SK-N-SH (cell line): ENCODE data around the gene PIK3R1. TPM values are rescaled to one million over a fixed set of nuclear protein-coding genes. Genes with fewer than 3 reads are reported as not detected.

Experiments
- CTCF ChIA-PET: fragments of 300-600, 350-600 bp; formaldehyde crosslinking; extraction: SDS; loops from one replicate; lab custom pipeline; 2021; lab: Yijun Ruan, JAX
- POLR2A ChIA-PET: fragments of 350-600 bp; sonication (Branson Sonifier 250); formaldehyde crosslinking; extraction: SDS; loops from one replicate; lab custom pipeline; 2020; ENCODE audit warnings: antibody characterized with exemption, inconsistent platforms; lab: Yijun Ruan, JAX
- DNase-seq: peaks from one replicate; pipeline ENCODE4 v3.0.0; 2012
- H2AFZ ChIP-seq: fragments of 200-600 bp; sonication (generic); 2 replicates; pipeline ENCODE4 v1.8.1; 2016; ENCODE audit warnings: antibody characterized with exemption, mild to moderate bottlenecking, low read depth
- H3F3A ChIP-seq: fragments of 200-600 bp; sonication (generic); replicated peaks from 2 replicates; pipeline ENCODE3; 2016; ENCODE audit warnings: antibody characterized with exemption, mild to moderate bottlenecking; ENCODE audit not compliant: insufficient read depth
- H3K27ac ChIP-seq, 2 experiments: fragments of 200-500 bp in 1 of 2; fragments of 200-600 bp in 1 of 2; sonication (Bioruptor generic) in 1 of 2; sonication (generic), shearing (Covaris generic) in 1 of 2; 2 replicates each; pipeline versions ENCODE4 v1.5.1 to v1.6.1; 2014 to 2016; ENCODE audit warnings: low read depth in 2 of 2, inconsistent platforms in 1 of 2, low read length in 1 of 2, mild to moderate bottlenecking in 1 of 2, mixed read lengths in 1 of 2
- H3K27me3 ChIP-seq: fragments of 200-600 bp; sonication (generic), shearing (Covaris generic); 2 replicates; pipeline ENCODE4 v1.6.1; 2016; ENCODE audit warnings: mixed run types; ENCODE audit not compliant: insufficient read depth
- H3K36me3 ChIP-seq, 2 experiments: fragments of 200-500 bp in 1 of 2; fragments of 200-600 bp in 1 of 2; sonication (Bioruptor generic) in 1 of 2; sonication (generic) in 1 of 2; replicated peaks in 1 of 2; 2 replicates each; pipeline versions ENCODE3 to v1.5.1; 2014 to 2016; ENCODE audit warnings: low read length in 1 of 2, mild to moderate bottlenecking in 1 of 2; ENCODE audit not compliant: insufficient read depth in 2 of 2, control insufficient read depth in 1 of 2
- H3K4me1 ChIP-seq, 2 experiments: fragments of 200-500 bp in 1 of 2; fragments of 200-600 bp in 1 of 2; sonication (Bioruptor generic) in 1 of 2; sonication (generic), shearing (Covaris generic) in 1 of 2; 2 replicates each; pipeline versions ENCODE4 v1.5.1 to v1.6.1; 2014 to 2016; ENCODE audit warnings: low read depth in 1 of 2, low read length in 1 of 2, mixed run types in 1 of 2; ENCODE audit not compliant: insufficient read depth in 2 of 2, control insufficient read depth in 1 of 2
- H3K4me2 ChIP-seq: fragments of 200-600 bp; sonication (generic), shearing (Covaris generic); 2 replicates; pipeline ENCODE4 v1.6.1; 2017; ENCODE audit warnings: mixed run types
- H3K4me3 ChIP-seq, 2 experiments: fragments of 200-500 bp in 1 of 2; fragments of 200-600 bp in 1 of 2; sonication (Bioruptor generic) in 1 of 2; sonication (generic), shearing (Covaris generic) in 1 of 2; 2 replicates each; pipeline versions ENCODE4 v1.5.1 to v1.8.1; 2014 to 2016; ENCODE audit warnings: low read depth in 2 of 2, inconsistent platforms in 1 of 2, low read length in 1 of 2, mild to moderate bottlenecking in 1 of 2, mixed read lengths in 1 of 2, moderate library complexity in 1 of 2
- H3K79me2 ChIP-seq: fragments of 200-600 bp; sonication (generic); 2 replicates; pipeline ENCODE4 v1.8.1; 2017; ENCODE audit warnings: mild to moderate bottlenecking; ENCODE audit not compliant: insufficient read depth
- H3K9ac ChIP-seq: fragments of 200-600 bp; sonication (generic); 2 replicates; pipeline ENCODE4 v1.6.1; 2017; ENCODE audit warnings: mixed run types
- H3K9me2 ChIP-seq: fragments of 200-600 bp; sonication (generic); 2 replicates; pipeline ENCODE4 v1.6.1; 2017; ENCODE audit warnings: mixed run types
- H3K9me3 ChIP-seq: fragments of 200-600 bp; sonication (generic); 2 replicates; pipeline ENCODE4 v1.6.1; 2017; ENCODE audit warnings: mixed run types, mild to moderate bottlenecking, moderate library complexity
- H4K20me1 ChIP-seq: fragments of 200-600 bp; sonication (generic); 2 replicates; pipeline ENCODE4 v1.6.1; 2017; ENCODE audit warnings: mild to moderate bottlenecking, mixed run types; ENCODE audit not compliant: insufficient read depth
- ELF1 ChIP-seq: IDR thresholded peaks from 2 replicates; pipeline ENCODE4 v1.4.0; 2012
- EZH2phosphoT487 ChIP-seq: fragments of 200-600 bp; sonication (generic); IDR thresholded peaks from 2 replicates; pipeline ENCODE4 v1.6.1; 2017; ENCODE audit warnings: low read depth, mixed run types, mild to moderate bottlenecking, antibody characterized with exemption, moderate library complexity, borderline replicate concordance
- FOSL2 ChIP-seq: IDR thresholded peaks from 2 replicates; pipeline ENCODE4 v1.4.0; 2012; ENCODE audit warnings: low read depth, mild to moderate bottlenecking, moderate library complexity, borderline replicate concordance
- FOXJ3 ChIP-seq: sonication (generic); formaldehyde crosslinking; IDR thresholded peaks from 2 replicates; pipeline ENCODE4 v1.5.1; 2020; ENCODE audit warnings: mild to moderate bottlenecking, missing genetic modification reagents
- FOXM1 ChIP-seq: IDR thresholded peaks from 2 replicates; pipeline ENCODE4 v1.4.0; 2012; ENCODE audit warnings: low read depth, mild to moderate bottlenecking
- GABPA ChIP-seq: IDR thresholded peaks from 2 replicates; pipeline ENCODE4 v1.4.0; 2012; ENCODE audit warnings: low read depth, mild to moderate bottlenecking
- JUND ChIP-seq: IDR thresholded peaks from 2 replicates; pipeline ENCODE4 v1.4.0; 2012
- MAX ChIP-seq: IDR thresholded peaks from 2 replicates; pipeline ENCODE4 v1.4.0; 2012; ENCODE audit warnings: low read depth
- MEF2A ChIP-seq: IDR thresholded peaks from 2 replicates; pipeline ENCODE4 v1.4.0; 2012; ENCODE audit warnings: low read depth, borderline replicate concordance
- NFIC ChIP-seq: IDR thresholded peaks from 2 replicates; pipeline ENCODE4 v1.4.0; 2012; ENCODE audit warnings: borderline replicate concordance
- NRF1 ChIP-seq: IDR thresholded peaks from 2 replicates; pipeline ENCODE4 v1.6.1; 2012; ENCODE audit warnings: low read depth, mild to moderate bottlenecking, low read length
- PBX3 ChIP-seq: IDR thresholded peaks from 2 replicates; pipeline ENCODE4; 2012
- RAD21 ChIP-seq: IDR thresholded peaks from 2 replicates; pipeline ENCODE4 v1.6.1; 2012; ENCODE audit warnings: mild to moderate bottlenecking, low read length
- RFX5 ChIP-seq: IDR thresholded peaks from 2 replicates; pipeline ENCODE4 v1.6.1; 2012; ENCODE audit warnings: mild to moderate bottlenecking, improper control_type of control experiment, low read length
- RXRA ChIP-seq: IDR thresholded peaks from 2 replicates; pipeline ENCODE4 v1.4.0; 2012; ENCODE audit warnings: low read depth, mild to moderate bottlenecking, borderline replicate concordance
- USF1 ChIP-seq: IDR thresholded peaks from 2 replicates; pipeline ENCODE4 v1.4.0; 2012; ENCODE audit warnings: low read depth, borderline replicate concordance
- USF2 ChIP-seq: fragments of 150-350 bp; IDR thresholded peaks from 2 replicates; pipeline ENCODE4 v1.6.1; 2017; ENCODE audit warnings: antibody characterized with exemption, low read length, low read depth, borderline replicate concordance
- ZBTB33 ChIP-seq: IDR thresholded peaks from 2 replicates; pipeline ENCODE4 v1.4.0; 2012; ENCODE audit warnings: low read depth, borderline replicate concordance
- whole genome bisulfite sequencing: methylation state at CpG from one replicate; pipeline ENCODE4 v1.1.6; 2017; ENCODE audit warnings: low lambda C conversion rate; 5-methylcytosine and 5-hydroxymethylcytosine counted together
- polyA plus RNA-seq, 3 experiments: library from polyadenylated mRNA; depleted of rRNA; stranded (reverse); fragments of >200 nt; gene quantifications; 2 replicates each; pipeline ENCODE4 v1.2.3, GENCODE V29; 2012

PIK3R1 gene
- polyA plus RNA-seq, 1 of the 3 experiments (the other 2 are of a cell fraction) = 2.0 TPM

- Histone ChIP-seq H3K4me3 (no peak overlapping the region), H3K36me3 (no peaks in the 10 kb centered on the region), H3K9me3 (no peaks in the 10 kb centered on the region), H4K20me1 (no peaks in the 10 kb centered on the region), H2AFZ (no peak overlapping the region), H3K27ac (no peak overlapping the region), H3K4me1 (peaks cover 0 to 6% of the 10 kb centered on the region in 2 experiments; a peak in 2 of 4 replicates), H3F3A (peaks cover 27% of the 10 kb centered on the region), H3K79me2 (no peaks in the 10 kb centered on the region), H3K27me3 (no peaks in the 10 kb centered on the region), H3K9me2 (no peaks in the 10 kb centered on the region), H3K9ac (no peak overlapping the region), H3K4me2 (no peak overlapping the region)
- CTCF ChIA-PET = interaction anchor here (1.2 kb wide), 1 partner anchor 51 kb away, joined by 3 read pairs; no protein-coding TSS in a partner anchor
- TF ChIP-seq FOSL2 (no peak), GABPA (no peak), PBX3 (no peak), RAD21 (no peak), ELF1 (no peak), RFX5 (no peak), FOXJ3 (CRISPR knock-in tag) (no peak), NFIC (no peak)
- no peak for DNase-seq
- 91% methylated on average over 4 of the region's 4 CpGs for WGBS
- POLR2A ChIA-PET = no interaction called here
Observed at GRCh38 chr5:68337235-68337634, 121.7 kb downstream of the PIK3R1 start.

- H3K79me2 ChIP-seq = no peaks in the 10 kb centered on the region
- ChIA-PET POLR2A (no interaction called here), CTCF (no interaction called here)
- peaks cover 3% of the 10 kb centered on the region for H3F3A ChIP-seq
- H3K36me3 ChIP-seq = no peaks in the 10 kb centered on the region
- no peak overlapping the region for H3K4me3 ChIP-seq
- WGBS = 18% methylated on average over 1 of the region's 1 CpG
- H4K20me1 ChIP-seq = no peaks in the 10 kb centered on the region
- H3K27ac ChIP-seq = no peak overlapping the region
- no peak overlapping the region for H2AFZ ChIP-seq
- H3K9me3 ChIP-seq = no peaks in the 10 kb centered on the region
- peaks cover 0 to 6% of the 10 kb centered on the region in 2 experiments; a peak in 2 of 4 replicates for H3K4me1 ChIP-seq
- no peak for DNase-seq
- no peak for TF ChIP-seq MEF2A
- H3K27me3 ChIP-seq = no peaks in the 10 kb centered on the region
- no peak overlapping the region for H3K9ac ChIP-seq
- no peaks in the 10 kb centered on the region for H3K9me2 ChIP-seq
- no peak overlapping the region for H3K4me2 ChIP-seq
Observed at GRCh38 chr5:68339921-68340321, 124.4 kb downstream of the PIK3R1 start.

- Histone ChIP-seq H3K79me2 (no peaks in the 10 kb centered on the region), H3K9ac (no peak overlapping the region), H3K4me2 (no peak overlapping the region), H3K9me3 (no peaks in the 10 kb centered on the region), H3F3A (no peaks in the 10 kb centered on the region), H4K20me1 (no peaks in the 10 kb centered on the region), H3K4me3 (no peak overlapping the region), H3K9me2 (no peaks in the 10 kb centered on the region), H3K36me3 (no peaks in the 10 kb centered on the region), H3K4me1 (peaks cover 0 to 6% of the 10 kb centered on the region in 2 experiments; a peak in 2 of 4 replicates), H3K27ac (no peak overlapping the region), H3K27me3 (no peaks in the 10 kb centered on the region), H2AFZ (no peak overlapping the region)
- POLR2A ChIA-PET = no interaction called here
- no peak for DNase-seq
- WGBS = 64% methylated on average over 3 of the region's 3 CpGs
- CTCF ChIA-PET = interaction anchor here (1.0 kb wide), 1 partner anchor 14 kb away, joined by 3 read pairs; no protein-coding TSS in a partner anchor
- no peak for TF ChIP-seq USF1
- TF ChIP-seq JUND = no peak
- TF ChIP-seq USF2 = no peak
- no peak for TF ChIP-seq EZH2phosphoT487
- no peak for TF ChIP-seq FOXM1
- TF ChIP-seq RAD21 = no peak
- no peak for TF ChIP-seq RXRA
- no peak for TF ChIP-seq ZBTB33
- no peak for TF ChIP-seq MAX
- no peak for TF ChIP-seq NRF1
Observed at GRCh38 chr5:68341006-68341405, 125.5 kb downstream of the PIK3R1 start.
